HG02678 (cell line): ENCODE data around the gene MYRFL.
A peak's percentile ranks its signal among the peaks of the same experiment; 100 is the strongest.
"Not testable (repeated sequence)": the region's sequence is repeated elsewhere in the genome, so short reads cannot be mapped to it uniquely, and the experiment has no call there.

Experiments
- ATAC-seq: cut with Tn5 transposase; IDR thresholded peaks from one replicate; pipeline ENCODE4 v1.9.1; 2021; ENCODE audit warnings: mild to moderate bottlenecking, moderate library complexity; ENCODE audit not compliant: unreplicated experiment

The MYRFL gene

DNA sequence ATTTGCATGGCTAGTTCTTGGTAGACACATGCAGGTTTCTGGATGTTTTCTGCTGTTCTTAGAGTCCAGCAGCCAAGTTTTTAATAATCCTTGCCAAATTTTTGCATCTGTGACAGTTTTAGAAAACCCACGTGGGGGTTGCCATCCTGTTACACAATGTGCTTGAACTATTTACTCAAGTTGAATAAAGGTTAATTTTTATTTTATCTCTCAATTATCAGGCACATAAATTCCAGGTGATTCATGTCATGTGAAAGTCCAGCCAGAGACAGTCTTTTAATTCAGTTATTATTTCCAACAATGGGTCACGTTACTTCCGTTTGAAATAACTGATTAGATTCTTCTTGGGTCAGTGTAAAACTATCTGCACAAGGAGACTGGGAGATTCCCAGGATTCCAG is 15.7 kb downstream of the MYRFL start:
- no peak for ATAC-seq

DNA sequence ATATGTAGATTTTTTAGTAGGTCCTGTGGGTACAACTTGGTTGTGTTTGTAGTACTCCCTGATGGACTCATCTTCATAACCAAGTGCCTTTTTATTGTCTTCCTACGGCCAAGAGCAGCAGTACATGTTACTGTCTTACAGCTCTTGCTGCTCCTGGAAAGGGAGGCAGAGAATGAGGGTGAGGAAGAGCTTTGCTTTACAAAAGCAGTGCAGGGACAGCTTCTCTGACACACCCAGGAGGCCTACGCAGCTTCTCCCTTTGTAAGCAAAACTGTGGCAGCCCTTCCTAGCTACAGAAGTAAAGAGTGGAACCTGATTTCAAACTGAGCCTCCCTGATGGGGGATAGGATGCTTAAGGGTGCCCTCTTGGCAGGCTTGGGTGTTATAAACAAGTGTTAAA is 18.6 kb downstream of the MYRFL start:
- ATAC-seq = no peak

DNA sequence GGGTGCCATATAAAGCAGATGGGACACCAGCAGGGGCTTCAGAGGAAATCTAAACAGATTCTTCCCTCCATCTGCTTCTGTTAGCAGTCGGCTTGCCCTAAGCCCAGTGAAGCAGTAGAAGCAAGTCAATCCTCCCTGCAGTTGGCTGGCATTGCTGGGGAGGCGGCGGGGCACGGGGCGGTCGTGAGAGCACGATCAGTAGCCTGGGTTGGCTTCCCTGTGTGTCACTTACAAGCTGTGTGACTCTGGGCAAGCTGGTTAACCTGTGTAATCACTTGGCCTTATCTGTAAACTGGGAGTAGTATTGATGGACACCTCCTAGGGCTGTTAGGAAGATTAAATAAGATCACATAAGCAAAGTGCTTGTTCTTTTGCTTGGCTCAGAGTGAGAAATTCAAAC is 19.4 kb downstream of the MYRFL start:
- no peak for ATAC-seq

DNA sequence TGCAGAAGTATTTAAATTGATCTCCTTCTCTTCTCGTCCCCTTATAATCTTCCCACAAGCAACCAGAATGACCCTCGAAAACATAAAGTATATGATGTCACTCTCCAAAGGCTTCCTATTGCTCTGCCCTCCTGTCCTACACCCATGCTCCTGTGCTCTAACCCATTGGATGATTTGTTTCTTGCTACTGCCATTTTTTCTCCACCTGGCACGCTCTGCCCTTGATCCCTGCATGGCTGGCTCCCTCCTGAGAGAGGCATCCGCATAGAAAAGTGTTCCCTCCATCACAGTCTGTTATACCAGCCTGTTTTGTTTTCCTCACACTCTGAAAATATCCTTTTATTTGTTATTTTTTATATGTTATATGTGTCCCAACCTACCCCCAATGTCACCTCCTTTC is 19.8 kb downstream of the MYRFL start:
- no peak for ATAC-seq

DNA sequence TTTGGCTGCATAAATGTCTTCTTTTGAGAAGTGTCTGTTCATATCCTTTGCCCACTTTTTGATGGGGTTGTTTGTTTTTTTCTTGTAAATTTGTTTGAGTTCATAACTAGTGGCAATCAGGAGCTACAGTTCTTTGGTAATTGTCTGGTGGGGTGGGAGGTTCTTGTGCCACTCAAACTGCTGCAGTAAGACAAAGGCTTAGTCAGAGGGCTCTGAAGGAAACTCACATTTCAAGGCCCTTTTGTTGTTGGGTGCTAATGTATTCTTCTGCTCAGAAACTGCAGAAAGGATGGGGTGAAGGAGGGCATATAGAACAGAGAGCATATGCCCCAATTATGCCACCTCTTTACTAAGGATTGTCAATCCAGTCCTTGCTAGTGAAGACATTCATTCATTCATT is 21.9 kb downstream of the MYRFL start:
- ATAC-seq = no peak

DNA sequence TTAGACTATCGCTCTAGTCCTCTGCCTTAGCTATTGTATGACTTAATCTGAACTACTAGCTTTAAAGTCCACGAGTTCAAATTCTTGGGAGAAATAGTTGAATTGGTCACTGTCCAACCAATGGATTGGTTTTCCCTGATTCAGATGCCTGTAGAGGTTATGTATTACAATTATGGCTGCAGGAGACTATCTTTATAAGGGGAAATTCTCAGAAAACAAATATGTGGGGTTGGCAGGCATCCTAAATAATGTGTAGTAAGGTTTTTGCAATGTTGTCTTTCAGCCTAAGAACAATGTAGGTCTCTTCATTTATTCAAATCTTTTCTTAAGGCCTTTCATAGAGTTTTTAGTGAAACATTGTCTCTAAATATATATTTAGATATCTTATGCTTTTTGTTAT is 26.9 kb downstream of the MYRFL start:
- no peak for ATAC-seq

DNA sequence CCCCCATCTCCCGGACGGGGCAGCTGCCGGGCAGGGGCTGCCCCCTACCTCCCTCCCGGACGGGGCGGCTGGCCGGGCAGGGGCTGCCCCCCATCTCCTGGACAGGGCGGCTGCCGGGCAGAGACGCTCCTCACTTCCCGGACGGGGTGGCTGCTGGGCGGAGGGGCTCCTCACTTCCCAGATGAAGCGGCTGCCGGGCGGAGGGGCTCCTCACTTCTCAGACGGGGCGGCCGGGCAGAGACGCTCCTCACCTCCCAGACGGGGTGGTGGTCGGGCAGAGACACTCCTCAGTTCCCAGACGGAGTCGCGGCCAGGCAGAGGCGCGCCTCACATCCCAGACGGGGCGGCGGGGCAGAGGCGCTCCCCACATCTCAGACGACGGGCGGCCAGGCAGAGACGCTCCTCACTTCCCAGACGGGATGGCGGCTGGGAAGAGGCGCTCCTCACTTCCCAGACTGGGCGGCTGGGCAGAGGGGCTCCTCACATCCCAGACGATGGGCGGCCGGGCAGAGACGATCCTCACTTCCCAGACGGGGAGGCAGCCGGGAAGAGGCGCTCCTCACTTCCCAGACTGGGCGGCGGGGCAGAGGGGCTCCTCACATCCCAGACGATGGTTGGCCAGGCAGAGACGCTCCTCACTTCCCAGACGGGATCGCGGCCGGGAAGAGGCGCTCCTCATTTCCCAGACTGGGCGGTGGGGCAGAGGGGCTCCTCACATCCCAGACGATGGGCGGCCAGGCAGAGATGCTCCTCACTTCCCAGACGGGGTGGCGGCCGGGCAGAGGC is 28.3 kb downstream of the MYRFL start:
- not testable (repeated sequence) for ATAC-seq

DNA sequence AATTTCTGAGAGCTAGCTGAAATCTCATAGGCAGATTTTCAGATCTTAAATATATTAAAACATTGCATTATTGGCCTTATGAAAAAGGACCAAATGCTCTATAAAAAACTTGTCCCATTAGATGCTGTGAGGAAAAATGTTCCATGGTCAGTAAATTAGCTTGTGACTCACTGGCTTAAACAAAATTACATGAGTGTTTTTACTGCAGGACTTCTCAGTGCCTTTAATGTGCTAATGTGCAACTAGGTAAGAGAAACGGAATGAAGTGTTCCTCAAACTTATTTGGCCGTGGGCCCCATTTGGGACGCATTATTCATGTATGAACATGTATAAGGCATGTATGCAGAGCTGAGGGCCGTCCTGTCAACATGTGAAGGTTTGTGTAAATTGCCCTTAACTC is 41.7 kb downstream of the MYRFL start:
- ATAC-seq = no peak

DNA sequence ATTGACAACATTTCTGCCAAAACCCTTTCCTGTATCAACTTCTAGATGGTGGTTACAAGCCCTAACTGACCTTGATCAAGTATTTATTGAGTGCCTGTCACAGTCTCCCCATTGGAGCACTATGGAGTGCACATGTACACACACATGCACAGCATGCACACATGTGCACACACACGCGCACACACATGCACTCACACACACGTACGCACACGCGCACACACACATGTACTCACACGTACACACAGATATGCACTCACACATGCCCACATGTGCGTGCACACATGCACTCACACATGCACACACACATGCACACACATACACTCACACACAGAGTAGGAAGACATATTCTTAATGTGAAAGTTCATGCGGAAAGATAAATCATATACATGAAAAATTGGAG is 43.7 kb downstream of the MYRFL start:
- no peak for ATAC-seq

DNA sequence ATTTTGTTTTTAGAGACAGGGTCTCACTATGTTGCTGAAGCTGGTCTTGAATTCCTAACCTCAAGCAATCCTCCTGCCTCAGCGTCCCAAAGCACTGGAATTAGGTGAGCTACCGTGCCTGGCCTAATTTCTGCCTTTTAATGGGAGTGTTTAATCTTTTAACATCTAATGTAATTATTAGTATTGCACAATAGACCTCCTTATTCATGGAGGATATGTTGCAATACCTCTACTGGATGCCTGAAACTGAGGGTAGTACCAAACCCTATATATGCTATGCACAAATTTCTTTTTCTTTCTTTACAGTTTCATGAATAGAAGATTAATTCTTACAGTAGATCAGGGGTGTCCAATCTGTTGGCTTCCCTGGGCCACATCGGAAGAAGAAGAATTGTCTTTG is 47.8 kb downstream of the MYRFL start:
- no peak for ATAC-seq

DNA sequence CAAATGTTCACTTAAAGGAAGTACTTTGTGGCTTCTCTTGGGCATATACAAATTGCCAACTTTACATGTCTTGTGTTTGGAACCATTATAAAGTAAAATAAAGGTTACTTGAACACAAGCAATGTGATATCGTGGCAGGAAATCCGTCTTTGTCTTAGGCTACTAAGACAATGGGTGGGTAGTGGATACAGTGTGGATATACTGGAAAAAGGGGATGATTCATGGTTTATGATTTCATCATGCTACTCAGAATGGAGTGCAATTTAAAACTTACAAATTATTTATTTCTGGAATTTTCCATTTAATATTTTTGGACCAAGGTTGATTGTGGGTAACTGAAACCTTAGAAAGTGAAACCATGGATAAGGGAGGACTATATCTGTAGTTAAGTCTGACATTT is 48.4 kb downstream of the MYRFL start:
- no peak for ATAC-seq

DNA sequence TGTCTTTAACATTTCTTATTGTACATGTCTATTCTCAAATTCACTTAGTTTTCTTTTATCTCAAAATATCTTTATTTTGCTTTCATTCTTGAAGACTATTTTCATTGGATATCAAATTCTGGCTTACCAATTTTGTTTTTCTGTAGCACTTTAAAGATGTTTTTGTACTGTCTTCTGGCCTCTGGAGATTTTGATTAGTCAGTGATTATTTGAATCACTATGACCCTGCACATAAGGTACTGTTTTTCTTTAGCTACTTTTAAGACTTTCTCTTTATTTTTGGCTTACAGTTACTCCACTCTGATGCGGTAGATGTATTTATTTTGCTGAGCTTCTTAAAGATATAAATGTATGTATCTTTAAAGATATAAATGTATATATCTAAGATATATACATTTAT is 49.6 kb downstream of the MYRFL start:
- no peak for ATAC-seq

DNA sequence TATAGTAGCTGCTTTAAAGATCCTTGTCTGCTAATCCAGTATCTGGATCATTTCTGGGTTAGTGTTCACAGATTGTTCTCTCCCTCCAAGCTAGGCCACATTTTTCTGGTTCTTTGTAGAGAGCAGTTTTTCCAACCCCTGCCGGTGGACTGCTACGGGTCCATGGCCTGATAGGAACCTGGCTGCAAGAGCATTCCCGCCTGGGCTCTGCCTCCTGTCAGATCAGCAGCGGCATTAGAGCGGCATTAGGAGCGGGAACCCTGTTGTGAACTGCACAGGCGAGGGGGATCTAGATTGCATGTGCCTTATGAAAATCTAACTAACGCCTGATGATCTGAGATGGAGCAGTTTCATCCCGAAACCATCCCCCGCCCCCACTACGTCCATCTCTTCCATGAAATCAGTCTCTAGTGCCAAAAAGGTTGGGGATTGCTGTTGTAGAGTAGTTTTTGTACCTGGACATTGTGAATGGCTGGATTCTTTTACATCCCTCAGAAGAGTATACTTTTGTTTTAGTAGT is 50.4 kb downstream of the MYRFL start:
- no peak for ATAC-seq

DNA sequence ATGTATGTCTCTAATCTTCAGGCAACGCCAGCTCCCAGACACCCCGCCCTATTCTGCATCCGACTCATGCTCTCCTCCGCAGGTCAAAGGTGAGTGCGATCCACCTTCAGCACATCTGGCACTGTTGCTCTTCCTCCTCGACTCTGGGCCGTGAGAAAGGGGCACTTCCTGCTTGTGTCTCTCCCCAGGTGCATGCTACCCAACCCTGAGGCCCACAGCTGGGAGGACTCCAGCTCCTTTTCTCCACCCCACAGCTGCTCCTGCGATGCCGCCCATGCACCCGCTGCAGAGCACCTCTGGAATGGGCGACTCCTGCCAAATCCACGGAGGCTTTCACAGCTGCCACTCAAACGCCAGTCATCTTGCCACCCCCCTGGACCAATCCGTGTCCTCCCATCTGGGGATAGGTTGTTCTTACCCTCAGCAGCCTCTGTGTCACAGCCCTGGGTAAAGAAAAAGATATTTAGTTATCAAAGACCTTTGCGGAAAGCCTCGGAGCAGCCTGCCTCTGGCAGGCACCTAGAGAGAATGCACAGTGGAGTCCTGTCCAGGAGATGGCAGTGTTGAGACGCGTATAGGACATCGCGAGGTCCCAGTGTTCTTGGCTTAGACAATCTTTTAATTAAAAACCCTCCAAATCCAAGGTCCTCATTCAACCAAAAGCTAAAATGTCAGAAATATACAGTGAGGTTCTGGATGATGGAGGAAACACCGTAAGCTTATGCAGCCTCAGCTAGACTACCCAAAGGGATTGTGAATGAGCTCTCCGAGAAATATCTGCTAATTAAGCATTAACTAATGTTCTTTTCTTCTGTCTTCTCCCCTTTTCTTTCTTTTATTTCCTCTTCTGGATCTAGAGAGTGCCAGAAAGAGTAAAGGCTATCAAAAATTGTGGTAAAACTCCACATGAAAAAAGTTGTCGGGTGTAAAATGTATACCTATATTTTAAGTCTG is 54.3 kb downstream of the MYRFL start:
- ATAC-seq = peak; percentile 97

DNA sequence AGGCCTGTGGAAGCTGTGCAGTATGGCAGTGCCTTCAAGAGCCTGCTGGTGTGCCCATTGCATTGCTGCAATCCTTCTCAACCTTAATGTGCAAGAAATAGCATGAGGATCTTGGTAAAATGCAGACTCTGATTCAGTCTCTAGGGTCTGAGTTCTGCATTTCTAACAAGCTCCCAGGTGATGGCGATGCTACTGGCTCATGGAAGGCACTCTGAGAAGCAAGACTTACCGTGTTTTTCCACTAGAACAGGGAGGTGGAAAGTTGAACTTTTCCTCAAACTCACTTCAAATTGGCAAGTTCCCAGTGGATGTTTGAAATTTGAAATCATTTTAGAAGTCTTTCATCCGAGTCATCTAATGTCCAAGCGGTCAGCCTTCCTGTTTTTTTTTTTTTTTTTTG is 55.5 kb downstream of the MYRFL start:
- no peak for ATAC-seq

DNA sequence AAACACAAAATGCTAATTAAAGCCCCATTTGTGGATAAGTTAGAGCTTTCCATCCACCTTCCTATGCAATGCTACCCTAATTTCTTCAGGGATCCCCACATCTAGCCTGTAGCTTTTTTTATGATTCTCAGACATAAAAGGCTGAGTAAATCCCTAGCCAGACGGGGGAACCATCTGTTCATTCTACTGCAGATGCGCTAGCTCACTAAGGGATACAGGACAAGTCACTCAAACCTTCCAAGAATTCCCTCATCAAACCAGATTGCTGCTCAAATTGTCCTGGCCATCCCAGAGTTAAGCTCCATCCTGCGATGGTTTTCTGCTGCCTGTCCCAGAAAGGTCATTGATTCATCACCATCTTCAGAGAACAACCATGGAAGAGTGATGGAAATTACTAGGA is 56.7 kb downstream of the MYRFL start:
- ATAC-seq = no peak

DNA sequence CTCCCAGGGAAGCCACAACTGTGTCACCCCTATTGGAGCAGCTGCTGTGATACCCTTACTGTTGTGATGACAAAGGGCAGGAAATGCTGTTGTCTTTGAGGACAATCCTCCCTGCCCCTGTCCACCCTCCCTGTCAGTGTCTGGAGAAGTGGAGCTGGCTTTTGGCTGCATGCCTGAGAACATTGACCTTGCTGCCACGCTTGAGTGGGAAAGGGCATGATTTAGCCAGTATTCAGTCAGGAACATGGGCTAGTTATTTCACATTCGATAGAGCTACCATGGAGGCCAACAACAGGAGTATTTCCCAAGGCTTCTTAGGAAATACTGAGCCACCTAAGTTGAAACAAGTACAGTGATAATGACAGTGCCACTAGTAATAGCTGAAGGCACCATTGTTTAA is 59.4 kb downstream of the MYRFL start:
- no peak for ATAC-seq

DNA sequence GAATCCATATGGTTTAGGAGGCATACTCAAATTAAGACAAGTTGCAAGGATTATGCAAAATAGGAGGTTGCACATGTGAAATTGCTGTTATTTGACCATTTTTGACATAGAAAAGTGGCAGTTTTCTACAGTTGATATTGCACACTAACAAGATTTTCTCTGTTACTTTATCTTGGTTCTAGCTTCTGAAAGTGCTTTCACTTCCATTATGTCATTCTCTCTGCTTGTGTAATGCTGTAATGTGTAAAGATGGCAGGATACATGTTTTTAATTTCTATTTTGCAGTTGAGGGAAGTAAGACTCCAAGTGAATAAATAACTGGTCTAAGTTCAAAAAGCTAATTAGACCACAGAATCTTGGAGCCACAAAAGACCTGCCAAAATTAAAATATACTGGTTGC is 60.6 kb downstream of the MYRFL start:
- ATAC-seq = no peak

DNA sequence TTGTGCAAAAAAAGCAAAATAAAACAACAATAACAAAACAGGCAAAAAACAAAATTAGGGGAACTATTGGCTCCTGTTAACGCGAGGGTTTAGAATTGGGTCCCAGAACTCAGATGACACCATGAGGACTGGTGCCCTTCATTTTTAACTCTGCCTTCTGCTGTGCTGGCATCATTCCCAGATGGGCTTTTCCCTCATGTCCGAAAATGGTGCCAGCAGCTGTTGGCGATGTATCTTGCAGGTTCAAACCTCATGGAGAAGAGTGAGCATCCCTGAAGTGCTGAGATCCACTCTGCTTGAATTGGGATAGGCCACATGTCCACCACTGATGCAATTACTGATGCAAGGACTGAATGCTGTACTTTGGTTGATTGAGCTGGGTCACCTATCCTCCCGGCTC is 61.1 kb downstream of the MYRFL start:
- ATAC-seq = no peak

DNA sequence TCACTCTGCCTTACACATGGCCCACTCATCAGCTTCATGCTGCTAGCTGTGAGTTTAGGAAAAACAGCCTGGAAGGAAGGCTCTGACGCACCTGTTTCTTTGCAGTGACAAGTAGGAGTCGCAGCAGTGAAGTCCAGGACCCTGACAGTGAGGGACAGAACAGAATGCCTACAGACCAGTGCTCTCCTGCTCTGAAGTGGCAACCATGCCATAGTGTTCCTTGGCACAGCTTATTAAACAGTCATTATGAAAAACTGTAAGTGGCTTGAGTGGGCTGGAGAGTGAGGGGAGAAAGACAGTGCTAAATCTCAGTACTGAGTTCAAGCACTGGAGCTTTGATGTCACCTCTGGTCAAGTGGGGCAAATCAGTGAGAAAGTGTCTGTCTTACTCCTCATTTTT is 61.7 kb downstream of the MYRFL start:
- no peak for ATAC-seq

DNA sequence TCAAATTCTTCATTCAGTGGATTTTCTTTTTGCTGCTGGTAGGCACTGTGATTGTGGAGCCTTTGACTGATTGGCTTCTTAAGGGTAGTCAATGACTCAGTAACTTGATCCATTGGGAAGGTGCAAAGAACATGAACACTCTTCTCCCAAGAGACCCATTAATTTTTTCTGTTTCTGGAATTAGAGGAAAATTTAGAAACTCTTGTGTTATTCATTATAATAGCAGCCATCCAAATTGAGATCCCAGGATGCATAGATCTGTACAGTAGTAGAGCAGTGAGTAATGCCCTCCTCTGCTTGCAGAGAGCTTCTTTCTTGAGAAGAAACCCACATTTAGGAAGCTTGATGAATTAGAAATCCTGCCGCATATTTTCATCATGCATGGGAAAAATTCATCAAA is 63.9 kb downstream of the MYRFL start:
- no peak for ATAC-seq

DNA sequence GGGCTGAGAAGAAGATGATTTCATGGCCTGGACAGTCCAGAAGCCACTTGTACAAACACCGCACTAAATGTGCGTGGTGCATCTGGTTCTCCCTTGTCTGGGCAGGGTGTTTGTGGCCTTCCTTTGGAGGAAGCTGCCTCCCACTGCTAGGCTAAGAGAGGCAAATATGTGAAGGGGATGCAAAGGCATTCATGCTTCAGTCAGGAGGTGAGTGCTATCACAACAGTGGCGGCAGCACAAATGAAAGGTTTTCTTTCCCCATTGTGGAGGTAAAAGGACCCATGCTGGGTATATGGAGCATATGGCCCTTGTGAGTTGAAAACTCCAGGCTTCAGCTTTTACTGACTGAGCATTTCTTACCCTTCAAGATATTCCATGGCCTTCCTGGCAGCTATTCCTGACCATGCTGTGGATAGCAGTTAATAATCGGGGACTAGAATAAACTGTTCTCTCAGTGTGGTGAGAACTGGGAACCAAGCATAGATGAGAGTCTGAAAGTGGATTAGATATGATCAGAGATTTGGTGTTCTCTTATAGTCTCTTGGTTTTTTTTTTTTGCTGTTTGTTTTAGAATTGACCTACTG is 69.9 kb downstream of the MYRFL start:
- no peak for ATAC-seq
